Tibial artery (tissue), 4 donors: ENCODE data around the gene PPIG.

Source experiments
- DNase-seq, 2 donors: peaks; one replicate each; pipeline ENCODE4 v3.0.0-alpha.2; 2019
- H3K27ac ChIP-seq, 2 donors: fragments of 200-600 bp; sonication (generic) in 1 of 2; 1 replicate in 1 of 2; 2 replicates in 1 of 2; pipeline ENCODE4 v1.5.1; 2018 to 2019; ENCODE audit warnings: mild to moderate bottlenecking in 1 of 2
- H3K27me3 ChIP-seq, 2 donors: fragments of 200-600 bp; sonication (generic) in 1 of 2; one replicate each; pipeline versions ENCODE4 v1.5.1 to v1.6.0; 2016 to 2019
- H3K36me3 ChIP-seq, 3 donors: fragments of 200-600 bp; sonication (generic) in 2 of 3; one replicate each; pipeline ENCODE4 v1.5.1; 2016 to 2019; ENCODE audit warnings: mild to moderate bottlenecking in 2 of 3
- H3K4me1 ChIP-seq, 4 donors: fragments of 200-600 bp; sonication (generic) in 2 of 4; 1 replicate in 3 of 4; 2 replicates in 1 of 4; pipeline ENCODE4 v1.5.1; 2016 to 2019
- H3K4me3 ChIP-seq, 2 donors: fragments of 200-600 bp; sonication (generic) in 1 of 2; 1 replicate in 1 of 2; 2 replicates in 1 of 2; pipeline ENCODE4 v1.5.1; 2018 to 2019; ENCODE audit warnings: mild to moderate bottlenecking in 2 of 2
- H3K9me3 ChIP-seq, 3 donors: fragments of 200-600 bp; sonication (generic) in 1 of 3; one replicate each; pipeline ENCODE4 v1.5.1; 2016 to 2019
- intact Hi-C: fragments of 100-400 bp; cut with DNase I; formaldehyde crosslinking; loops from one replicate; pipeline ENCODE4 v1.15.0; 2023; ENCODE audit warnings: low total_unique reads
- TF ChIP-seq, protein P1 (sequence below), 2 experiments: fragments of 200-600 bp in 1 of 2; fragments of 450-650 bp in 1 of 2; IDR thresholded peaks; one replicate each; pipeline ENCODE4 v1.5.1; 2017 to 2019; ENCODE audit warnings: antibody characterized with exemption in 2 of 2, mild to moderate bottlenecking in 1 of 2, moderate library complexity in 1 of 2

The PPIG gene

DNA sequence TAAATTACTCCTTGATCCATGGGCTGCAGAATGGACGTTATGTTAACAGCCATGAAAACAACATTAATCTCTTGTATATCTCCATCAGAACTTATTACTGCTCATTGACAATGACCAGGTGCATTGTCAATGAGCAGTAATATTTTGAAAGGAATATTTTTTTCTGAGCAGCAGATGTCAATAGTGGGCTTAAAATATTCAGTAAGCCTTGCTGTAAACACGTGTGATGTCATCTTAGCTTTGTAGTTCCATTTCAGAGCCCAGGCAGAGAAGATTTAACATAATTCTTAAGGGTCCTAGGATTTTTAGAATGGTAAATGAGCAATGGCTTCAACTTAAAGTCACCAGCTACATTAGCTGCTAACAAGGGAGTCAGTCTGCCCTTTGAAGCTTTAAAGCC is 83.4 kb downstream of the PPIG start:
- no peaks in the 10 kb centered on the region for H3K36me3 ChIP-seq
- H3K27ac ChIP-seq, result no peak overlapping the region
- intact Hi-C loops, result no loop called here
- no peak for DNase-seq
- no peaks in the 10 kb centered on the region for H3K9me3 ChIP-seq
- no peak overlapping the region for H3K4me3 ChIP-seq
- TF ChIP-seq, protein P1, sequence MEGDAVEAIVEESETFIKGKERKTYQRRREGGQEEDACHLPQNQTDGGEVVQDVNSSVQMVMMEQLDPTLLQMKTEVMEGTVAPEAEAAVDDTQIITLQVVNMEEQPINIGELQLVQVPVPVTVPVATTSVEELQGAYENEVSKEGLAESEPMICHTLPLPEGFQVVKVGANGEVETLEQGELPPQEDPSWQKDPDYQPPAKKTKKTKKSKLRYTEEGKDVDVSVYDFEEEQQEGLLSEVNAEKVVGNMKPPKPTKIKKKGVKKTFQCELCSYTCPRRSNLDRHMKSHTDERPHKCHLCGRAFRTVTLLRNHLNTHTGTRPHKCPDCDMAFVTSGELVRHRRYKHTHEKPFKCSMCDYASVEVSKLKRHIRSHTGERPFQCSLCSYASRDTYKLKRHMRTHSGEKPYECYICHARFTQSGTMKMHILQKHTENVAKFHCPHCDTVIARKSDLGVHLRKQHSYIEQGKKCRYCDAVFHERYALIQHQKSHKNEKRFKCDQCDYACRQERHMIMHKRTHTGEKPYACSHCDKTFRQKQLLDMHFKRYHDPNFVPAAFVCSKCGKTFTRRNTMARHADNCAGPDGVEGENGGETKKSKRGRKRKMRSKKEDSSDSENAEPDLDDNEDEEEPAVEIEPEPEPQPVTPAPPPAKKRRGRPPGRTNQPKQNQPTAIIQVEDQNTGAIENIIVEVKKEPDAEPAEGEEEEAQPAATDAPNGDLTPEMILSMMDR (IDR thresholded peaks at IDR 0.05), result no peak
- H3K27me3 ChIP-seq, result no peaks in the 10 kb centered on the region
- no peaks in the 10 kb centered on the region for H3K4me1 ChIP-seq

DNA sequence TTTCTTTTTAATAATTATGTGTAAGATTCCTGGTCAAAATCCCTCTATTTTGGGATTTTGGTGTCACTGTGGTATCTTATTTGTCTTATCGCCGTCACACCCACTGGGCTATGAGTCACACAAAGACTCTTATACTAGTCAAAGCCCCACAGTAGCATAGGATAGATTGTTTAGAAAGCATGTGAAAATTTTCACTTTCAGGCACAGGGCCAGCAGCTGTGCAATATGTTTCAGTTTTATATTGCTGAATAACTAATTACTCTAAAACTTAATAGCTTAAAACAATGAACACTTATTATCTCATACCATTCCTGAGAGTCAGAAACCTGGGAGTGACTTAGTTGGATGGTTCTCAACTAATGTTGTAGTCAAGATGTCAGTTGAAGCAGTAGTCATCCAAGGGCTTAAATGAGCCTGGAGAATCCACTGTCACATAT is 86.1 kb downstream of the PPIG start:
- H3K27me3 ChIP-seq, result no peaks in the 10 kb centered on the region
- intact Hi-C loops, result no loop called here
- H3K9me3 ChIP-seq, result no peaks in the 10 kb centered on the region
- H3K4me3 ChIP-seq, result no peak overlapping the region
- no peaks in the 10 kb centered on the region for H3K4me1 ChIP-seq
- TF ChIP-seq, protein P1 (IDR thresholded peaks at IDR 0.05), result no peak
- DNase-seq, result no peak
- H3K27ac ChIP-seq, result no peak overlapping the region
- no peaks in the 10 kb centered on the region for H3K36me3 ChIP-seq

DNA sequence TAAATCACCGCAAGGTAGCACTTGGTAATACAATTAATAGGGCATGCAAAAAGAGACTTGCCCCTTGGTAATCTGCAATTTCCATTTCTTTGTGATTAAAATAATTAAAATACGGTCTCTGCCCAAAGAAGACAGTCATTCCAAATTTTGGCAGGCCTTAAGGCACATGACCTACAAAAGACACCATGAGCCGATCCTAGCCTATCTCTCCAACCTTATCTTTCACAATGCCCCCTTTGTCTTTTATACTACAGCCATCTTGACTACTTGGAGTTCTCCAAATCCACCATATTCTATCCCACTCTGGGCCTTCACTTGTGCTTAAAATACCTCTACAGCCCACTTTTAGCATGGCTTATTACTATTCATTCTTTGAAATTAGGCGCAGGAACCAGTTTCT is 86.8 kb downstream of the PPIG start:
- Histone ChIP-seq H3K4me1 (no peaks in the 10 kb centered on the region), H3K36me3 (no peaks in the 10 kb centered on the region), H3K9me3 (no peaks in the 10 kb centered on the region), H3K27ac (no peak overlapping the region), H3K4me3 (no peak overlapping the region), H3K27me3 (no peaks in the 10 kb centered on the region)
- intact Hi-C loops, result no loop called here
- TF ChIP-seq, protein P1 (IDR thresholded peaks at IDR 0.05), result no peak
- no peak for DNase-seq

DNA sequence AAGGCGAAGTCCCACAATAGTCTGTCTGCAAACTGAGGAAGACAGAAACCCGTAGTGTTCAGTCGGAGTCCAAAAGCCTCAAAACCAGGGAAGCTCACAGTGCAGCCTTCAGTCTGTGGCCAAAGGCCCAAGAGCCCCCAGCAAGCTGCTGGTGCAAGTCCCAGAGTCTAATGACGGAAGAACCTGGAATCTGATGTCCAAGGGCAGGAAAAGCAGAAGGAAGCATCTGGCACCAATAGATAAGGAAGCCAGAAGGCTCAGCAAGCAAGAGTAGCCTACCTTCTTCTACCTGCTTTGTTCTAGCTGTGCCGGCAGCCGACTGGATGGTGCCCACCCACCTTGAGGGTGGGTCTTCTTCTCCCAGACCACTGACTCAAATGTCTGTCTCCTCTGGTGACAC is 88.3 kb downstream of the PPIG start:
- DNase-seq, result no peak
- Histone ChIP-seq H3K27ac (no peak overlapping the region), H3K9me3 (no peaks in the 10 kb centered on the region), H3K4me3 (no peak overlapping the region), H3K4me1 (no peaks in the 10 kb centered on the region), H3K36me3 (no peaks in the 10 kb centered on the region), H3K27me3 (no peaks in the 10 kb centered on the region)
- intact Hi-C loops, result no loop called here
- TF ChIP-seq, protein P1 (IDR thresholded peaks at IDR 0.05), result no peak

DNA sequence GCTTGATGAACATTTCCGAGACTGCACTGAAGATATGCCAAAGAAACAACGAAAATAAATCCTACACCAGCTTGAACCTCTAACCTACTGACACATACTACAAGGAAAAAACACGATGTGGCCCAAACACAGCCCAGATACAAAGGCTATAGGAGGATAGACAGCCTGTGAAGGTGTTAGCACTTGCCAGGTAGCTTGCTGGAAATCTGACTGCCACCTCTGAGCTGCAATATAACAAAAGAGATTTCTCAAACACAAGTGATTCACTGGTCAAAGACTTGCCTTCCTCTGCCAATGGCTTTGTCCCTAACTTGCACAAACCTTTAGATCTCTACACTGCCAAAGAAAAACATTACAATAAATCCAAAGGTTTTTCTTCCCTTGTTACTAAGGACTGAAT is 89.0 kb downstream of the PPIG start:
- no peaks in the 10 kb centered on the region for H3K9me3 ChIP-seq
- no peak for DNase-seq
- H3K27me3 ChIP-seq, result no peaks in the 10 kb centered on the region
- intact Hi-C loops, result no loop called here
- no peaks in the 10 kb centered on the region for H3K4me1 ChIP-seq
- no peak overlapping the region for H3K27ac ChIP-seq
- TF ChIP-seq, protein P1 (IDR thresholded peaks at IDR 0.05), result no peak
- H3K36me3 ChIP-seq, result no peaks in the 10 kb centered on the region
- H3K4me3 ChIP-seq, result no peak overlapping the region

DNA sequence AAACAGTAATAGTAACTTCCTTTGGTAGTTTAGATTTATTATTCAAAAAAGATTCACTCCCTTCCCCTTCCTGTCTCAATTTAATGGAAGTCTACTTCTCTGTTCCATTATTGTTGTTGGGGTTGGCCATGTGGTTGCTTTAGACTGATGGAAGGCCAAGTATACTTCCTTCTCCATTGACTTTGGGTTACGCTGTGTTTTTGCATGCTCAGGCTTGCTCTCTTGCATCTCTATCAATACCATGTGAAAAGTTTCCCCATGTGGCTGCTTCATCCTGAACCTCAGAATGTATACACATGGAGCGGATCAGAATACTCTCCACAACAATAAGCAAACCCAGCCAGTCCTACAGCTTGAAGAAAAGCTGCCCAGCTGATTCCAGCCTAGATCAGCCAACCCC is 89.8 kb downstream of the PPIG start:
- no peak for DNase-seq
- no peak overlapping the region for H3K4me3 ChIP-seq
- TF ChIP-seq, protein P1 (IDR thresholded peaks at IDR 0.05), result no peak
- no peaks in the 10 kb centered on the region for H3K27me3 ChIP-seq
- no peak overlapping the region for H3K27ac ChIP-seq
- H3K36me3 ChIP-seq, result no peaks in the 10 kb centered on the region
- H3K9me3 ChIP-seq, result no peaks in the 10 kb centered on the region
- H3K4me1 ChIP-seq, result no peaks in the 10 kb centered on the region
- intact Hi-C loops, result no loop called here
